RPMI7951 (cell line): ENCODE measurements around the gene NECAB3. TPM values are rescaled to one million over a fixed set of nuclear protein-coding genes. Genes with fewer than 3 reads are reported as not detected.

Experiments
- DNase-seq: peaks from one replicate; pipeline ENCODE4 v3.0.0-alpha.2; 2012; ENCODE audit warnings: low read depth
- total RNA-seq: library from RNA; depleted of rRNA; stranded (reverse); fragments of >200 nt; shearing (Covaris generic); gene quantifications from 2 replicates; pipeline ENCODE4 v1.2.3, GENCODE V29; 2014; rRNA removed

Gene NECAB3
- total RNA-seq, 1 experiment from 2014 or later: 43.9 TPM

DNA sequence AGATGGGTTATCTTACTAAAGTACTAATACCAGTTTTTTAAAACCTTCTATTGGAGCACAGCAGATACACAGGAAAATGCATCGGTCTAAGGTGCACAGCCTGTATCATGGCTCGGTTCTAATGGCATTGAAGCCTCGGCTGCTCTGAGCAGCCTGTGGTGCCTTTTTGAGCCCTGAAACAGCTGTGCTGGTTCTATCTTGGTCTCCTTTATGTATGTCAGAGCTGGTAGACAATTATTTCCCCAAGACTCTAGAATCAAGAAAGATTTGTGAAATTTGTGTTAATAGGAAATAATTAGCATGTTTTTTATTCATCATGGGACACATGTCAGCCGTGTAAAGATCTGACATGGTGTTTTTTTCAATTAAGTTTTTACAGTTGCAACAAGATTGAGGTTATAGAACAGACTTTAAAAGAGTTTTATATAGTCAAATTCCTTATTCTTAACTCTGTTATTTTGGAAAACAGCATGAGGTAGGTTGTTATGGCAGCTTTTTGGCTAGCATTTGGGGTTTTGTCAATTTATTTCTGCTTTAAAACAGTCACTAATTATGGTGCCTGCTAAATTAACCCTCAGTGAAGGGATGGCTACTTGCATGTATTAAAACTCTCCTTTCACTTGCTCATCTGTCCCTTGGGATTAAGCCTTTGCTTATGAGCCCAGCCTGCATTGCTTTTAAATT, 52.4 kb downstream of the NECAB3 start:
- DNase-seq: no peak

DNA sequence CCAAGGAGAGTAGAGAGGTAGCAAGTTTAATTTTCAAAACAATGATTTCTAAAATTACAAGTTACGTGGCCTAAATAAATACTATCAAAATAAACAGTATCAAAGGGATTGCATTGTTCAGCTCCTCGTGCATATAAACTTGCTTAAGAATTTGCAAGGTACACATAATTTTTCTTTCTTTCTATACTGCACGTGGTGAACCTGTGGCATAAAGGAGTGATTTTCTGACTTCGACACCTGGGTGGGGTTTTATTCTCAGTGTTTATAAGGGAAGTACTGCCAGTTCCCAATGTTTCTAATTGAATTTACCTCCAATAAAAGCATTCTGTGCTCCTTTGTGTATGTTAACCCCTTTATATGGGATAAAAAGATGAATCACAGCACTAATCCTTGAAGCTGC, 62.2 kb downstream of the NECAB3 start:
- no peak for DNase-seq

DNA sequence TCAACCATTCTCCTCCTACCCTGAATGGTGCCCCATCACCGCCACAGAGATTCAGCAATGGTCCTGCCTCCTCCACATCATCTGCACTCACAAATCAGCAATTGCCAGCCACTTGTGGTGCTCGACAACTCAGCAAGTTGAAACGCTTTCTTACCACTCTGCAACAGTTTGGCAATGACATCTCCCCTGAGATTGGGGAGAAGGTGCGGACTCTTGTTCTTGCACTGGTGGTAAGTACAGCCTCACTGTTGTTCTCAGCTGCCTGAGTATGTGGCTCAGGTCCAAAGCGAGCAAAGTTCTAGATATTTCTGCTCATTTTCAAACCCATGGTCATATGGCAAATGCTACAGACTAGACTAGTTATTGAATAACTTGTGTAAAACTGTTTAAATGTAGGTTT, 63.1 kb downstream of the NECAB3 start:
- no peak for DNase-seq

GRCh38 chr20:33609504-33609903, 64.7 kb downstream of the NECAB3 start:
- no peak for DNase-seq

Other genes starting within 250 kb of the NECAB3 start
- gene SNTA1, start 230.7 kb downstream of the NECAB3 start, total RNA-seq: 45.1 and 48.4 TPM in 2 replicates
- 7.7 and 8.7 TPM in 2 replicates for gene CBFA2T2, start 184.3 kb downstream of the NECAB3 start, total RNA-seq
- 0.24 and 0.39 TPM in 2 replicates for gene C20orf144, start 12.1 kb downstream of the NECAB3 start, total RNA-seq
- gene ACTL10, start 7.5 kb downstream of the NECAB3 start, total RNA-seq: 0.49 TPM in 1 of 2 replicates, not detected in the other
- 28.7 and 33.3 TPM in 2 replicates for gene E2F1, start 12.0 kb upstream of the NECAB3 start, total RNA-seq
- gene PXMP4, start 45.9 kb upstream of the NECAB3 start, total RNA-seq: 16.9 and 20.8 TPM in 2 replicates
- gene ZNF341, start 57.6 kb upstream of the NECAB3 start, total RNA-seq: 1.6 and 2.0 TPM in 2 replicates
- 47.8 and 54.1 TPM in 2 replicates for gene CHMP4B, start 136.9 kb upstream of the NECAB3 start, total RNA-seq